Astrocyte of the cerebellum (primary cell): ENCODE data around the gene TBC1D16.

ENCODE experiments used
- DNase-seq: peaks from one replicate; pipeline ENCODE4 v3.0.0-alpha.2; 2011; ENCODE audit warnings: low read depth
- H3K4me3 ChIP-seq: 2 replicates; pipeline ENCODE4 v1.5.1; 2011; ENCODE audit warnings: mild to moderate bottlenecking, low read depth, low read length, moderate library complexity
- CTCF ChIP-seq: IDR thresholded peaks from 2 replicates; pipeline ENCODE4 v1.5.1; 2012; ENCODE audit warnings: low read length, low read depth, moderate library complexity, mild to moderate bottlenecking; ENCODE audit errors: missing control alignments
- in situ Hi-C: cut with HindIII; loops from 2 replicates; pipeline ENCODE4 v1.10.0; 2017; ENCODE audit warnings: low sequenced_read_pairs

TBC1D16 gene

GRCh38 chr17:80026359-80027042 is 9.2 kb downstream of the TBC1D16 start:
- no peak for TF ChIP-seq CTCF
- no peak overlapping the region for H3K4me3 ChIP-seq
- in situ Hi-C loops: no loop called here
- no peak for DNase-seq

GRCh38 chr17:80025796-80026195 is 9.9 kb downstream of the TBC1D16 start:
- DNase-seq: no peak
- in situ Hi-C loops: no loop called here
- TF ChIP-seq CTCF: no peak
- H3K4me3 ChIP-seq: no peak overlapping the region

- no peak for TF ChIP-seq CTCF
- in situ Hi-C loops: no loop called here
- H3K4me3 ChIP-seq: no peak overlapping the region
- DNase-seq: no peak
Measured at GRCh38 chr17:80025140-80025539, 10.5 kb downstream of the TBC1D16 start.

GRCh38 chr17:80024206-80024972 is 11.3 kb downstream of the TBC1D16 start:
- no peak overlapping the region for H3K4me3 ChIP-seq
- in situ Hi-C loops: no loop called here
- DNase-seq: no peak
- no peak for TF ChIP-seq CTCF

GRCh38 chr17:80023481-80024205 is 12.0 kb downstream of the TBC1D16 start:
- no peak for TF ChIP-seq CTCF
- no peak for DNase-seq
- no peak overlapping the region for H3K4me3 ChIP-seq
- in situ Hi-C loops: no loop called here

GRCh38 chr17:80021600-80021999 is 14.1 kb downstream of the TBC1D16 start:
- TF ChIP-seq CTCF: no peak
- DNase-seq: no peak
- in situ Hi-C loops: no loop called here
- no peak overlapping the region for H3K4me3 ChIP-seq
